PC-3 (cell line): ENCODE measurements around the gene GPRC5A. TPM values are rescaled to one million over a fixed set of nuclear protein-coding genes. Genes with fewer than 3 reads are reported as not detected.
A peak's percentile ranks its signal among the peaks of the same experiment; 100 is the strongest.

Source experiments
- ATAC-seq: fragments of 200-7000 bp; cut with Tn5 transposase; 2 replicates; pipeline ENCODE4 v1.9.1; 2020; ENCODE audit warnings: mild to moderate bottlenecking, moderate library complexity
- BruUV-seq: library from RNA; stranded (reverse); fragments of 400-500 nt; replicated peaks from 2 replicates; lab custom pipeline; 2021; lab: Mats Ljungman, UMichigan
- CTCF ChIA-PET: fragments of 300-600 bp; sonication (Branson Sonifier 250); formaldehyde crosslinking; loops from one replicate; lab custom pipeline; 2022; ENCODE audit warnings: antibody characterized with exemption; lab: Charles Lee
- POLR2A ChIA-PET: fragments of 300-600 bp; sonication (Branson Sonifier 250); formaldehyde crosslinking; loops from one replicate; lab custom pipeline; 2022; ENCODE audit warnings: antibody characterized with exemption; ENCODE audit not compliant: unreplicated experiment; lab: Charles Lee
- DNase-seq: peaks from one replicate; pipeline ENCODE4 v3.0.0-alpha.2; 2015
- H2AFZ ChIP-seq: fragments of 300-600 bp; sonication (generic); 2 replicates; pipeline ENCODE4 v1.6.0; 2016; ENCODE audit warnings: antibody characterized with exemption, low read length
- H3F3A ChIP-seq: fragments of 300-600 bp; sonication (generic); one replicate; pipeline ENCODE4 v1.6.0; 2017; ENCODE audit warnings: antibody characterized with exemption, low read length, control low read depth, mild to moderate bottlenecking; ENCODE audit not compliant: unreplicated experiment
- H3K27ac ChIP-seq: fragments of 300-600 bp; sonication (generic); 2 replicates; pipeline ENCODE4 v1.5.1; 2016; ENCODE audit warnings: mild to moderate bottlenecking, low read length
- H3K27me3 ChIP-seq: fragments of 300-600 bp; sonication (generic); 2 replicates; pipeline ENCODE4 v1.6.1; 2016; ENCODE audit warnings: low read length, mixed read lengths
- H3K36me3 ChIP-seq: fragments of 300-600 bp; sonication (generic); 2 replicates; pipeline ENCODE4 v1.6.1; 2016; ENCODE audit warnings: low read depth, mixed run types, low read length, mixed read lengths
- H3K4me1 ChIP-seq: fragments of 300-600 bp; sonication (generic); 2 replicates; pipeline ENCODE4 v1.5.1; 2016; ENCODE audit warnings: low read length; ENCODE audit not compliant: insufficient read depth
- H3K4me2 ChIP-seq: fragments of 300-600 bp; sonication (generic); 2 replicates; pipeline ENCODE4 v1.6.0; 2016; ENCODE audit warnings: low read length
- H3K4me3 ChIP-seq: fragments of 300-600 bp; sonication (generic); 2 replicates; pipeline ENCODE4 v1.5.1; 2016; ENCODE audit warnings: mild to moderate bottlenecking, low read length, mixed read lengths
- H3K79me2 ChIP-seq: fragments of 300-600 bp; sonication (generic); 2 replicates; pipeline ENCODE4 v1.6.1; 2017; ENCODE audit warnings: low read length, mixed read lengths
- H3K9ac ChIP-seq: fragments of 300-600 bp; sonication (generic); 2 replicates; pipeline ENCODE4 v1.6.0; 2016; ENCODE audit warnings: mild to moderate bottlenecking, low read length
- H3K9me2 ChIP-seq: fragments of 300-600 bp; sonication (generic); replicated peaks from 2 replicates; pipeline ENCODE4 v1.6.1; 2016; ENCODE audit warnings: mixed run types, low read length, mixed read lengths
- H3K9me3 ChIP-seq: fragments of 300-600 bp; sonication (generic); 2 replicates; pipeline ENCODE4 v1.6.1; 2016; ENCODE audit warnings: low read length, mixed read lengths
- H4K20me1 ChIP-seq: fragments of 300-600 bp; sonication (generic); 2 replicates; pipeline ENCODE4 v1.6.1; 2016; ENCODE audit warnings: low read length, mixed read lengths
- EZH2 ChIP-seq: fragments of 300-600 bp; sonication (generic); IDR thresholded peaks from one replicate; pipeline ENCODE4 v1.6.1; 2017; ENCODE audit warnings: antibody characterized with exemption, mild to moderate bottlenecking, low read length; ENCODE audit not compliant: unreplicated experiment
- EZH2phosphoT487 ChIP-seq: fragments of 300-600 bp; sonication (generic); IDR thresholded peaks from 2 replicates; pipeline ENCODE4 v1.6.1; 2018; ENCODE audit warnings: mild to moderate bottlenecking, antibody characterized with exemption, low read length, borderline replicate concordance
- intact Hi-C: fragments of 100-400 bp; cut with micrococcal nuclease; formaldehyde crosslinking; loops from 2 replicates; pipeline ENCODE4 v1.9.0; 2023
- total RNA-seq: library from RNA; depleted of rRNA; stranded (reverse); fragments of >200 nt; gene quantifications from 2 replicates; pipeline ENCODE4 v1.2.3, GENCODE V29; 2014
- TF ChIP-seq, protein P1 (sequence below): fragments of 300-600 bp; sonication (generic); conservative IDR thresholded peaks from 2 replicates; pipeline ENCODE4 v1.5.1; 2017; ENCODE audit warnings: antibody characterized with exemption, low read depth, mild to moderate bottlenecking, low read length

Gene GPRC5A
- total RNA-seq, 1 experiment from 2014 or later, result 140 TPM

- H3F3A ChIP-seq, result no peaks in the 10 kb centered on the region
- ChIA-PET POLR2A (no interaction called here), CTCF (no interaction called here)
- peaks cover 34% of the 10 kb centered on the region for H3K4me1 ChIP-seq
- H4K20me1 ChIP-seq, result no peaks in the 10 kb centered on the region
- peaks cover 2% of the 10 kb centered on the region; the same call in 1 of the 2 replicates for H3K36me3 ChIP-seq
- H3K9ac ChIP-seq, result no peak overlapping the region
- DNase-seq, result no peak
- H3K27ac ChIP-seq, result no peak overlapping the region
- no peak for ATAC-seq
- TF ChIP-seq EZH2, result no peak
- H3K4me2 ChIP-seq, result no peak overlapping the region
- no peak overlapping the region for H2AFZ ChIP-seq
- no peaks in the 10 kb centered on the region for H3K9me3 ChIP-seq
- no peaks in the 10 kb centered on the region for H3K27me3 ChIP-seq
- intact Hi-C loops, result no loop called here
- BruUV-seq, result no TSS peak
- no peak overlapping the region for H3K4me3 ChIP-seq
- H3K79me2 ChIP-seq, result peaks cover under 1% of the 10 kb centered on the region; the same call in 1 of the 2 replicates
- H3K9me2 ChIP-seq, result no peaks in the 10 kb centered on the region
These were observed 22.7 kb upstream of the GPRC5A start for GRCh38 chr12:12868477-12869235.

DNA sequence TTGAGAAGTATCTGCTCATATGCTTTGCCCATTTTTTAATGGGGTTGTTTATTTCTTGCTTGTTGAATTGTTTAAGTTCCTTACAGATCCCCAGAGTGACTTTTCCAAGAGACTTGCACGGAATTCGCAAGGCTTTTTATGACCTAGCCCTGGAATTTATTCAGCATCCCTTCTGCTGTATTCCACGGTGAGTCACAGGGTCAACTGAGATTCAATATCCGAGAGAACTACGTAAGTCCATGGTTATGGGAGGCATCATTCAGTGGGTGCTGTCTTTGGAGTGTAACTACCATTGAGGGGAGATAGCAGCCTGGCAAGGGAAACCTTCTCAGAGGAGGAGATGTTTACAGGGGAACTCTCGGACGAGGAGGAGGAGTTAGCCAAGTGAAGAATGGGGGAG lies 20.9 kb upstream of the GPRC5A start:
- H3F3A ChIP-seq, result no peaks in the 10 kb centered on the region
- peaks cover 2% of the 10 kb centered on the region; the same call in 1 of the 2 replicates for H3K36me3 ChIP-seq
- TF ChIP-seq EZH2 (no peak), EZH2phosphoT487 (no peak)
- TF ChIP-seq, protein P1, sequence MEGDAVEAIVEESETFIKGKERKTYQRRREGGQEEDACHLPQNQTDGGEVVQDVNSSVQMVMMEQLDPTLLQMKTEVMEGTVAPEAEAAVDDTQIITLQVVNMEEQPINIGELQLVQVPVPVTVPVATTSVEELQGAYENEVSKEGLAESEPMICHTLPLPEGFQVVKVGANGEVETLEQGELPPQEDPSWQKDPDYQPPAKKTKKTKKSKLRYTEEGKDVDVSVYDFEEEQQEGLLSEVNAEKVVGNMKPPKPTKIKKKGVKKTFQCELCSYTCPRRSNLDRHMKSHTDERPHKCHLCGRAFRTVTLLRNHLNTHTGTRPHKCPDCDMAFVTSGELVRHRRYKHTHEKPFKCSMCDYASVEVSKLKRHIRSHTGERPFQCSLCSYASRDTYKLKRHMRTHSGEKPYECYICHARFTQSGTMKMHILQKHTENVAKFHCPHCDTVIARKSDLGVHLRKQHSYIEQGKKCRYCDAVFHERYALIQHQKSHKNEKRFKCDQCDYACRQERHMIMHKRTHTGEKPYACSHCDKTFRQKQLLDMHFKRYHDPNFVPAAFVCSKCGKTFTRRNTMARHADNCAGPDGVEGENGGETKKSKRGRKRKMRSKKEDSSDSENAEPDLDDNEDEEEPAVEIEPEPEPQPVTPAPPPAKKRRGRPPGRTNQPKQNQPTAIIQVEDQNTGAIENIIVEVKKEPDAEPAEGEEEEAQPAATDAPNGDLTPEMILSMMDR, result no peak
- H3K9ac ChIP-seq, result peak overlapping the region; percentile 89
- H3K79me2 ChIP-seq, result peaks cover 10% of the 10 kb centered on the region; the same call in 1 of the 2 replicates
- H3K9me3 ChIP-seq, result no peaks in the 10 kb centered on the region
- CTCF ChIA-PET, result no interaction called here
- intact Hi-C loops, result no loop called here
- no peaks in the 10 kb centered on the region for H4K20me1 ChIP-seq
- POLR2A ChIA-PET, result no interaction called here
- H3K27ac ChIP-seq, result peak overlapping the region; percentile 99
- H3K9me2 ChIP-seq, result no peaks in the 10 kb centered on the region
- H3K4me2 ChIP-seq, result peak overlapping the region; percentile 47
- DNase-seq (peak; percentile 96), ATAC-seq (peak; percentile 39)
- H3K4me1 ChIP-seq, result peaks cover 48% of the 10 kb centered on the region
- no TSS peak for BruUV-seq
- no peak overlapping the region for H3K4me3 ChIP-seq
- no peak overlapping the region for H2AFZ ChIP-seq
- no peaks in the 10 kb centered on the region for H3K27me3 ChIP-seq

DNA sequence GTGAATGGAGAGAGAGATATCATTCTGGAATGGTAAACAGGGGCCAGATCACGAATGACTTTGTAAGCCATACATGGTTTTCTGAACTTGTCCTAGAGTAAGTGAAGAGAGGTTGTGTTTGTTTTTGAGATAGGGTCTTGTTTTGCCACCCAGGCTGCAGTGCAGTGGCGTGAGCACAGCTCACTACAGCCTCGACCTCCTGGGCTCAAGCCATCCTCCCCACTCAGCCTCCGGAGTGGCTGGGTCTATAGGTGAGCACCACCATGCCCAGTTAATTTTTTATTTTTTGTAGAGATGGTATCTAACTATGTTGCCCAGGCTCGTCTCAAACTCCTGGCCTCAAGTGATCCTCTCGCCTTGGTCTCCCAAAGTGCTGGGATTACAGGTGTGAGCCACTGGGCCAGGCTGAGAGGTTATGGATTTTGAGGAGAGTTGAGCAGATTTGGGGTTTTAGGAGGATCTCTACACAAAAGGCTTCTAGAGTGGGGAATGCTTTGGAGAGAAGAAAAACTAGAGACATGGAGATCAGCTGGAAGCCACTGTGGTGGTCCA lies 19.7 kb upstream of the GPRC5A start:
- Histone ChIP-seq H3K27ac (peak overlapping the region; percentile 99), H3K79me2 (peaks cover 10% of the 10 kb centered on the region; the same call in 1 of the 2 replicates), H3K36me3 (peaks cover 2% of the 10 kb centered on the region; the same call in 1 of the 2 replicates), H3K4me2 (peak overlapping the region; percentile 51), H3K4me3 (no peak overlapping the region), H3K9ac (peak overlapping the region; percentile 89), H2AFZ (no peak overlapping the region), H3K9me3 (no peaks in the 10 kb centered on the region), H3K9me2 (no peaks in the 10 kb centered on the region), H3K4me1 (peaks cover 52% of the 10 kb centered on the region), H3F3A (no peaks in the 10 kb centered on the region), H4K20me1 (no peaks in the 10 kb centered on the region), H3K27me3 (no peaks in the 10 kb centered on the region)
- DNase-seq (no peak), ATAC-seq (no peak; the same call in 1 of the 2 replicates)
- POLR2A ChIA-PET, result interaction anchor here (2.0 kb wide), 1 partner anchor 19 kb away, joined by 33 read pairs; the partner anchor contains the start of gene GPRC5A
- intact Hi-C loops, result loop anchor here (1.0 kb wide), 3 partner anchors 12 to 31 kb away; no protein-coding TSS in a partner anchor
- CTCF ChIA-PET, result interaction anchor here (1.0 to 1.2 kb wide), 2 partner anchors 36 to 59 kb away, joined by 3 to 4 read pairs; partner anchors contain the start of gene DDX47
- TSS peak; percentile 51 for BruUV-seq
- TF ChIP-seq, protein P1, result no peak
- TF ChIP-seq EZH2 (no peak), EZH2phosphoT487 (no peak)
